Activated CD4-positive, alpha-beta memory T cell treated with anti-CD3 and anti-CD28 coated beads for 36 hours (primary cell): ENCODE results near the gene CDC45. TPM values are rescaled to one million over a fixed set of nuclear protein-coding genes. Genes with fewer than 3 reads are reported as not detected.

ENCODE experiments used
- CTCF ChIA-PET: fragments of 350-600 bp; sonication (Branson Sonifier 250); formaldehyde crosslinking; loops from one replicate; lab custom pipeline; 2021; ENCODE audit warnings: antibody characterized with exemption, inconsistent platforms; lab: Charles Lee
- POLR2A ChIA-PET: fragments of 350-600 bp; sonication (Branson Sonifier 250); formaldehyde crosslinking; loops from one replicate; lab custom pipeline; 2021; ENCODE audit warnings: antibody characterized with exemption; lab: Charles Lee
- DNase-seq: peaks from one replicate; pipeline ENCODE4 v3.0.0-alpha.2; 2020
- H3K27ac Mint-ChIP-seq: one replicate; pipeline ENCODE4 v1.8.0; 2021; ENCODE audit warnings: mixed read lengths
- H3K27me3 Mint-ChIP-seq: one replicate; pipeline ENCODE4 v1.8.0; 2021; ENCODE audit warnings: mixed read lengths
- H3K36me3 Mint-ChIP-seq: one replicate; pipeline ENCODE4 v1.8.0; 2021; ENCODE audit warnings: mixed read lengths
- H3K4me1 Mint-ChIP-seq: one replicate; pipeline ENCODE4 v1.8.0; 2021; ENCODE audit warnings: low read depth, mixed read lengths
- H3K4me3 Mint-ChIP-seq: one replicate; pipeline ENCODE4 v1.8.0; 2021; ENCODE audit warnings: mild to moderate bottlenecking, mixed read lengths
- H3K9me3 Mint-ChIP-seq: one replicate; pipeline ENCODE4 v1.8.0; 2021; ENCODE audit warnings: mixed read lengths
- intact Hi-C: fragments of 100-400 bp; cut with micrococcal nuclease; formaldehyde crosslinking; loops from one replicate; pipeline ENCODE4 v1.15.1; 2023
- total RNA-seq, 2 experiments: library from RNA; stranded (reverse); gene quantifications; one replicate each; pipeline ENCODE4 v1.2.3, GENCODE V29; 2021

CDC45 gene, protein sequence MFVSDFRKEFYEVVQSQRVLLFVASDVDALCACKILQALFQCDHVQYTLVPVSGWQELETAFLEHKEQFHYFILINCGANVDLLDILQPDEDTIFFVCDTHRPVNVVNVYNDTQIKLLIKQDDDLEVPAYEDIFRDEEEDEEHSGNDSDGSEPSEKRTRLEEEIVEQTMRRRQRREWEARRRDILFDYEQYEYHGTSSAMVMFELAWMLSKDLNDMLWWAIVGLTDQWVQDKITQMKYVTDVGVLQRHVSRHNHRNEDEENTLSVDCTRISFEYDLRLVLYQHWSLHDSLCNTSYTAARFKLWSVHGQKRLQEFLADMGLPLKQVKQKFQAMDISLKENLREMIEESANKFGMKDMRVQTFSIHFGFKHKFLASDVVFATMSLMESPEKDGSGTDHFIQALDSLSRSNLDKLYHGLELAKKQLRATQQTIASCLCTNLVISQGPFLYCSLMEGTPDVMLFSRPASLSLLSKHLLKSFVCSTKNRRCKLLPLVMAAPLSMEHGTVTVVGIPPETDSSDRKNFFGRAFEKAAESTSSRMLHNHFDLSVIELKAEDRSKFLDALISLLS
- total RNA-seq, result 100 to 1,000 TPM; 122 to 130 TPM

DNA sequence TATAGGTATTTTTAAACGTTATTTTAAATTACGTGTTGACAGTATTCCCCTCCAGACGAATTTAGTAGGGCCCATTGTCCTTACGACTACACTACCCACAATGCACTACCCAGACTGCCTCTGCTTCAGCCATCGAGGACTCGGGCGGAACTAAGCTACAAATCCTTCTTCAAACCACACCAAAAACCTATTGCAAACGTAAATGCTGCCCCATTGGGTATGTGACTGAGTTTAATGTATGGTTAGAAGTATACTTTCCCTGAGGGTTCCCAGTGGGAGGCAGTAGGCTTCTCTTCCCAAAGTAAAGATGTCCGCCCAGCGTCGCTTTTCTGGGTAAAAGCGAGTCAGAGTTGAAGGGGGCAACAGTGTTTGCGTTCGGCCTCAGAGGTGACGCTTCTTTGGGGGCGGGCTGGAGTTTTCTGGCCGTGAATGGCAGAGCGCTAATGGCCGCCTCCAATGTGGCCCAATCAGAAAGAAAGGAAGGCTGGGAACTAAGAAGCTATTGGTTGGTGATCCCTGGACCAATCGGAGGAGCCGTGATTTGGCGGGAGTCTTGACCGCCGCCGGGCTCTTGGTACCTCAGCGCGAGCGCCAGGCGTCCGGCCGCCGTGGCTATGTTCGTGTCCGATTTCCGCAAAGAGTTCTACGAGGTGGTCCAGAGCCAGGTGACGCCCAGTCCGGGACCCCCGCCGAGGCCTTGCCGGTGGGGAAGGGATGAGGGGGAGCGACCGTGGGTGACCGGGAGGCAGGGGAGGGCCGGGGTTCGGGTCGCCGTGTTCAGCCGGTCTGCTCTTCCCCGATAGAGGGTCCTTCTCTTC lies at the start of gene CDC45:
Gene CDC45 (plus strand): TSS at position 566 of the 818 bp plus-strand sequence. CDS start 49 bp downstream, at position 615.
- Mint-ChIP-seq H3K4me1 (peaks cover 41% of the 10 kb centered on the region), H3K9me3 (no peaks in the 10 kb centered on the region), H3K4me3 (peak within 1 kb of the TSS; percentile 99), H3K36me3 (peaks cover 35% of the 10 kb centered on the region), H3K27ac (peak within 1 kb of the TSS; percentile 98), H3K27me3 (no peaks in the 10 kb centered on the region)
- POLR2A ChIA-PET, result interaction anchor here (0.7 to 1.9 kb wide), 8 partner anchors 9 to 376 kb away, joined by 3 to 5 read pairs (median 3); partner anchors contain the start of genes C22orf39, ESS2, HIRA and SLC25A1
- peak; percentile 97 for DNase-seq
- CTCF ChIA-PET, result interaction anchor here (0.7 to 1.8 kb wide), 9 partner anchors 34 to 335 kb away, joined by 3 to 6 read pairs (median 3); partner anchors contain the start of genes ESS2 and MRPL40
- intact Hi-C loops, result loop anchor here (1.0 to 5.0 kb wide), 9 partner anchors 30 to 372 kb away; partner anchors contain the start of genes CLTCL1, ESS2 and MRPL40

DNA sequence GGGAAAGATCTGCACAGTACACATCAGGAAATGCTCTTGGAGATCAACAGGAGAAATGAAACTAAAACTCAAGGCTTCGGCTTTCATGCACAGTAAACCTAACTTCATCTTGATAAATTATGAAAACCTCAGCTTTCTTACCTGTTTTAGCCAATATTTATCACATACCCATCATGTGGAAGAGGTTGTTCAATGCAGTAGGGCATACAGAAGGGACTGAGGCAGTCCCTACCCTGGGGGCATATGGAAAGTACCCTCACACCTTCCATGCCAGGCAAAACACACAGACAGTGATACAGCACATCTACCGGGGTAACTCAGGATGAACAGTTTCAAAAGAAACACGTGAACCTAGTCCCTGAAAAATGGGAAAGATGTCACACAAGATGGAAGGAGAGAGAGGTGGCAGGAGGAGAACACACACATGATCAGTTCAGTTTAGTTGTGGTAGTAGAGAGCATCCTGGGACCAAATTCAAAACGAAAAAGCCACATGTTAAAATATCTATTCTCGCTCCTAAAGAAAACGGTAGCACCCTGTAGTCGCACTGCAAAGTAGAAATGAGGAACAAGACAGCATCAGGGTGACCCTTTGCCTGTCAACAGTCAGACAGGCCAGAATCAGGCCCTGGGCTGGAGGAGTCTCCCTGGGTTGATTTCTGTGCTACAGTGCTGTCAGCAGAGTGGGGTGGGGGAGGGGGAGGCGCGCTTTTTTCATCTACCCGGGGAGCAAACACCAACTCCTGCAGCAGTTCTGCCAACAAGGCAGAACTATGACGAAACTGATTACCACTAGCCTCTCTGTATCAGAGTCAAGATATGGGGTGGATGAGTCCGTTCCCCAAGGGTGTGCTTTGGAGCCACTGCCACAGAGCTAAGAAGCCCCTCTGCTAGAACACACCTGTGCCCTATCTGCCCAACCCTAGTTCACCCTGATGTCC lies 49.5 kb upstream of the CDC45 start:
- peaks cover 54% of the 10 kb centered on the region for H3K4me1 Mint-ChIP-seq
- peak; percentile 64 for DNase-seq
- peak overlapping the region; percentile 80 for H3K4me3 Mint-ChIP-seq
- peaks cover 15% of the 10 kb centered on the region for H3K36me3 Mint-ChIP-seq
- no peaks in the 10 kb centered on the region for H3K9me3 Mint-ChIP-seq
- intact Hi-C loops, result loop anchor here (1.0 to 5.0 kb wide), 2 partner anchors 11 to 147 kb away; no protein-coding TSS in a partner anchor
- POLR2A ChIA-PET, result interaction anchor here (0.7 to 7.1 kb wide), 3 partner anchors 10 to 252 kb away, joined by 3 to 59 read pairs (median 20); partner anchors contain the start of gene C22orf39
- H3K27ac Mint-ChIP-seq, result peak overlapping the region; percentile 80
- CTCF ChIA-PET, result interaction anchor here (1.0 kb wide), 1 partner anchor 49 kb away, joined by 3 read pairs; the partner anchor contains the start of genes CDC45 and UFD1
- H3K27me3 Mint-ChIP-seq, result no peaks in the 10 kb centered on the region

DNA sequence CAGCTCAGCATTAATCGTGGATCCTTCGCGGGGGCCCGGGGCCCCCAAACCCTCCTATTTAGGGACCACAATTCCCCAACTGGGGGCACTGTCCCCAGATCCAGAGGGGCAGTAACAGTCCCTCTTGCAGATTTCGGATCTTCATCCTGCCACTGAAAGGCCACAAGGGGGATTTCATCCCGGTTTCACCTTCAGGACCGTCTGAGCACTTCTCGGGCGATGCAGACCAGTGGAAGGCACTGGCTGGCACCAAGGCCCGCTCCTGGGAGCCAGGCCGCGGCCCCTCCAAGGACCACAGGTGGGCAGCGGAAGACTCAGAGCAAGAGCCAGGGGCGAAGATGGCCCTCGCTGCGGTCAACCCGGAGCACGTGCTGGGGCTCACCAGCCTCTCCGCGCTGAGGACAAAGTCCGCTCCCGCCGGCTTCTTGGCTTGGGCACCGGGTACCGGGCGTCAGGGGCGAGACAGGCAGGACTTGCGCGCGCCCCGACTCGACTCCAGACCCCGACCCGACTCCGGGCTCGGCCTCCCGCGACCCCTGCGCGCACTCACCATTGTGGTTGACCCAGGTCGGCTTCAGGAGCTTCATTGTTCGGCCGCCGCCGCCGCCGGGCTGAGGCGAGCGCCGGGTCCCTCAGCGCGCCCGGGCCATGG lies 48.7 kb upstream of the CDC45 start:
- intact Hi-C loops, result loop anchor here (1.0 to 5.0 kb wide), 2 partner anchors 12 to 146 kb away; no protein-coding TSS in a partner anchor
- Mint-ChIP-seq H3K4me3 (peak overlapping the region; percentile 80), H3K9me3 (no peaks in the 10 kb centered on the region), H3K36me3 (peaks cover 18% of the 10 kb centered on the region), H3K27me3 (no peaks in the 10 kb centered on the region), H3K27ac (peak overlapping the region; percentile 80), H3K4me1 (peaks cover 53% of the 10 kb centered on the region)
- peak; percentile 44 for DNase-seq
- ChIA-PET CTCF (interaction anchor here (0.7 to 1.1 kb wide), 3 partner anchors 48 to 252 kb away, joined by 3 read pairs; partner anchors contain the start of genes CDC45 and UFD1), POLR2A (interaction anchor here (0.6 to 7.1 kb wide), 8 partner anchors 8 to 253 kb away, joined by 3 to 59 read pairs (median 4); partner anchors contain the start of genes C22orf39, CDC45 and SLC25A1)

DNA sequence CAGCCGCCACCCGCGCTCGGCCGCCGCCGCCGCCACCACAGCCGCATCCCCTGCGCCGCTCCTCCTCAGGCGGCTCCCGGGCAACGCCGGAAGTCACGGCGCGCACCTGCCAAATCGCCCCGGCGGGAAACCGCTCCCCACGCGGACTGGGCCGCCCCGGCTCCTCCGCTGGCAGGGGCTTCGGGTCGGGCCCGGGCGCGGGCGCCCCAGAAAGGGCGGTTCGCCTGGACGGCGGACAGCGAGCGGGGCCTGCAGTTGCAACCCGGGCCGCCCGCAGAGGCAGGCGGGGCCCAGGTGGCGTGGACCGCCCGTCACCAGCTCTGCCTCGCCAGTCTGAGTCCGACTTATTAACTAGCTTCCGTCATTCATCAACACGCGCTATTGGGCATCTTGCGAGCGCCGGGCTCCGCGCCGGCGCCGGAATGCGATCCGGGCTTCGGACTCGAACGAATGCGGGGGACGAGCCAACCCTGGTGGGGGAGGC lies 48.0 kb upstream of the CDC45 start, which contains the start of gene HIRA:
Gene HIRA (minus strand): TSS at position 85 of the 484 bp plus-strand sequence. CDS start 257 bp downstream, outside the sequence.
- ChIA-PET CTCF (interaction anchor here (0.7 to 1.1 kb wide), 2 partner anchors 198 to 252 kb away, joined by 3 read pairs; no protein-coding TSS in a partner anchor), POLR2A (interaction anchor here (0.6 to 7.1 kb wide), 10 partner anchors 9 to 424 kb away, joined by 3 to 59 read pairs (median 4); partner anchors contain the start of genes C22orf39, CDC45 and SLC25A1)
- H3K9me3 Mint-ChIP-seq, result no peaks in the 10 kb centered on the region
- intact Hi-C loops, result loop anchor here (1.0 to 5.0 kb wide), 4 partner anchors 18 to 309 kb away; partner anchors contain the start of genes CDC45, DGCR2 and UFD1
- peak within 1 kb of the TSS; percentile 91 for H3K27ac Mint-ChIP-seq
- H3K4me3 Mint-ChIP-seq, result peak within 1 kb of the TSS; percentile 81
- H3K27me3 Mint-ChIP-seq, result no peaks in the 10 kb centered on the region
- peaks cover 46% of the 10 kb centered on the region for H3K4me1 Mint-ChIP-seq
- peak; percentile 90 for DNase-seq
- H3K36me3 Mint-ChIP-seq, result peaks cover 18% of the 10 kb centered on the region

DNA sequence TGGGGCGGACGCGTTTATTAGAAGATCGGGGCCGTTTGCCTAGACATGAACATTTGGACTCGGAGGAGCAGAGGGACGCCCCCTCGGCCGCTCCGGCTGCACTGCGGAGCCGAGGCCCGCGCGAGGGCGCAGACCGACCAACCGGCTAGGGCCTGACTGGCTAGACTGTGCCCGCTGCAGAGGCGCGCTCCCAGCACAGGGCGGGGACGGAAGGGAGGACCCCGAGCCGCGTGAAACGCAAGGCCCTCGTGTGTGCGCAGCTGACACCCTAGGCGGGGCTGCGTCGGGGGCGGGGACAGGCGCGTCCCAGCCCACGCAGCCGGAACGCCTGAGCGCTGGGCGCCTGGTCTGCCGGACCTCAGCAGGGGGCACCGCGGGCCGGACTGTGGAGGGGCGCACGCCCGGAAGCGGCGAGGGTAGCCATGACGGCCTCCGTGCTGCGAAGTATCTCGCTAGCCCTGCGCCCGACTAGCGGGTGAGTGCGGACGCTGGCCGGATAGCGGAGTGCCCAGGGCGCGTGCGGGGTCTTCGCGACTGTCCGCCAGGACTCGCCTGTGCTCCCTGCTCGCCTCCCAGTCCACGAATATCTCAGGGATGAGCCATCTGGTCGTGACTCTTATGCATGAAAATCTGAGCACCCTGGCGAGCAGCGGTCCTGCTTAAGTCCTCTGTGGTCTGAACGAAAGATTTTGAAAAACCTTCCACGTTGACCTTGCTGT lies 47.4 kb upstream of the CDC45 start, which contains the start of gene MRPL40:
Gene MRPL40 (plus strand): TSS at position 413 of the 719 bp plus-strand sequence. CDS start 10 bp downstream, at position 423.
- Mint-ChIP-seq H3K36me3 (peaks cover 18% of the 10 kb centered on the region), H3K27ac (peak within 1 kb of the TSS; percentile 91), H3K4me3 (peak within 1 kb of the TSS; percentile 81), H3K9me3 (no peaks in the 10 kb centered on the region), H3K27me3 (no peaks in the 10 kb centered on the region), H3K4me1 (peaks cover 40% of the 10 kb centered on the region)
- ChIA-PET CTCF (interaction anchor here (0.6 to 1.1 kb wide), 4 partner anchors 13 to 253 kb away, joined by 3 read pairs; partner anchors contain the start of gene CDC45), POLR2A (interaction anchor here (0.6 to 7.1 kb wide), 9 partner anchors 9 to 423 kb away, joined by 3 to 59 read pairs (median 4); partner anchors contain the start of genes C22orf39, CDC45 and SLC25A1)
- DNase-seq, result peak; percentile 94
- intact Hi-C loops, result loop anchor here (1.0 to 5.0 kb wide), 4 partner anchors 17 to 310 kb away; partner anchors contain the start of genes CDC45, DGCR2 and UFD1

DNA sequence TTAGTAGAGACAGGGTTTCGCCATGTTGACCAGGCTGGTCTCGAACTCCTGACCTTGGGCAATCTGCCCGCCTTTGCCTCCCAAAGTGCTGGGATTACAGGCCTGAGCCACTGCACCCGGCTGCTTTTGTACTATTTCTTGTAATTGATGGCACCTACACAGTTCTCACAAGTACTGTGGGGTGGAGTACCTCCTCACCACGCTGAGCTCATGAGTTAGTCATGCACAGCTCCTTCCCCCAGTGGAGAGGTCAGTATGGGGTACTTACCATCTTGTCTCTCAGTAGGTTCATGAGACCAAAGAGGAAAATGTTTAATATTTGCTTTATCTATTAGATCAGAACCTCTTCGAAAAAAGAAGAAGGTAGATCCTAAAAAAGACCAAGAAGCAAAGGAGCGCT lies 45.3 kb upstream of the CDC45 start:
- ChIA-PET POLR2A (interaction anchor here (0.6 to 7.1 kb wide), 2 partner anchors 11 to 36 kb away, joined by 7 to 59 read pairs; partner anchors contain the start of gene C22orf39), CTCF (interaction anchor here (1.0 to 1.4 kb wide), 3 partner anchors 43 to 195 kb away, joined by 3 read pairs; partner anchors contain the start of genes CDC45 and UFD1)
- Mint-ChIP-seq H3K4me1 (peaks cover 27% of the 10 kb centered on the region), H3K27me3 (no peaks in the 10 kb centered on the region), H3K9me3 (no peaks in the 10 kb centered on the region), H3K4me3 (no peak overlapping the region), H3K27ac (peak overlapping the region; percentile 83), H3K36me3 (peaks cover 17% of the 10 kb centered on the region)
- DNase-seq, result no peak
- intact Hi-C loops, result loop anchor here (5.0 kb wide), 1 partner anchor 143 kb away; no protein-coding TSS in a partner anchor

DNA sequence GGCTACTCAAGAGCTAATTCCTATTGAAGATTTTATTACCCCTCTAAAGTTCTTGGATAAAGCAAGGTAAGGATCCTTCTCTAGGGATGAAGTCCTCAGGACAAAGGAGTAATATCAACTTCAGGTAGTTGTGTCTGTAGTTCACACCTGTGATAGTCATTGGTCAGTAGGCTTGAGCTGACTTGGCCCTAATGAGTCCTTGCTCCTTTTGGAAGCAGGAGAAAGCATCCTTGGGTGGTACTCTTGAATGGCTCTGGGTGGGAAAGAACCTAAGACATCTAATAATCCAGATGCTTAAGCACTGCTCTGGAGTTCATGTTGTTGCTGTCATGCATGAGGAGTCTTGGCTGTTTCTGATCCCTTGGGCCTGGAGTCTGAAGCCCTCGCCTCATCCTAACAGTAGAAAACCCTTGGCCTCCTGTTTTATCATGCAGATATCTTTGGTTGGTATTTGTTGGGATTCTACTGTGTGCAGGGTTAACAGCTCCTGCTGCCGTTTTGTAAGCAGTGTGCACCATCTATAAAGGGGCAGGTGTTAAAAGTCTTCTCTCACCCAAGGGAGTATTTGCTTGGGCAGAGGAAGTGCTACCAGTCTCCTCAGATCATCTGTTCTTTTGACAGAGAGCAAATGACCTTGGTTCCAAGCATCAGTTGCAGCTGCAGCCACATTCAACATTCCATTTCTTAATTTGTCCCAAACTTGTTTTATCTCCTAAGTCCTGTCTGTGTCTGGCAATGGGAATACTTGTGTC lies 44.7 kb upstream of the CDC45 start:
- H3K4me3 Mint-ChIP-seq, result no peak overlapping the region
- peaks cover 16% of the 10 kb centered on the region for H3K36me3 Mint-ChIP-seq
- peaks cover 21% of the 10 kb centered on the region for H3K4me1 Mint-ChIP-seq
- intact Hi-C loops, result loop anchor here (5.0 kb wide), 1 partner anchor 142 kb away; no protein-coding TSS in a partner anchor
- POLR2A ChIA-PET, result interaction anchor here (0.6 to 7.1 kb wide), 2 partner anchors 11 to 36 kb away, joined by 7 to 59 read pairs; partner anchors contain the start of gene C22orf39
- no peaks in the 10 kb centered on the region for H3K9me3 Mint-ChIP-seq
- CTCF ChIA-PET, result interaction anchor here (1.0 to 1.4 kb wide), 3 partner anchors 43 to 195 kb away, joined by 3 read pairs; partner anchors contain the start of genes CDC45 and UFD1
- no peak overlapping the region for H3K27ac Mint-ChIP-seq
- H3K27me3 Mint-ChIP-seq, result no peaks in the 10 kb centered on the region
- DNase-seq, result no peak
